Erythroblast (primary cell): ENCODE measurements around the gene GPR31.
"Not testable (repeated sequence)": the region's sequence is repeated elsewhere in the genome, so short reads cannot be mapped to it uniquely, and the experiment has no call there.

Experiments used
- DNase-seq, 2 experiments: peaks; one replicate each; lab custom pipeline; 2025; lab: John Stamatoyannopoulos, UW
- GATA1 ChIP-seq: IDR thresholded peaks from 2 replicates; pipeline ENCODE4 v1.6.1; 2011; ENCODE audit warnings: low read depth, mild to moderate bottlenecking, control low read depth, low read length, moderate library complexity
- POLR2A ChIP-seq: IDR thresholded peaks from 2 replicates; pipeline ENCODE4 v1.6.1; 2011; ENCODE audit warnings: mild to moderate bottlenecking, low read length

Gene GPR31

GRCh38 chr6:167157863-167158262 is at the start of gene GPR31:
GPR31 (minus strand) TSS chr6:167157980; CDS start chr6:167157831, 149 bp downstream.
- DNase-seq: no peak
- TF ChIP-seq GATA1 (no peak), POLR2A (no peak)

DNA sequence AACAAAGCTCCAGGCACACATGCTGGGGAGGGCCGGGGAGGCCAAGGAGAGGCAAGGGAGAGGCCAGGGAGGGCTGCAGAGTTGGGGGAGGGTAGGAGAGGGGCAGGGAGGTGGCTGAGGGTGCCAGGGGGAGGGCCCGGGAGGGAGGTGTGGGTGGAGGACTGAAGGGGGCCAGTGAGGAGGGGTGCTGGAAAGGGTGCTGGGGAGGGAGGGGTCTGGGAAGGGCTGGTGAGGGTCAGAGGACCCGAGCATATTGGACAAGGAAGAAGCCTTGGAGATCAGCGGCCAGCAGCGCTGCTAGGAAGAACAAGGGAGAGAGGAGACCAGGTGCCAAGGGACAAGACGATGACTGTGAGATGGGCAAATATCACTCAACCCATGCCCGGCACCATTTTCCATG is 49.7 kb upstream of the GPR31 start:
- TF ChIP-seq GATA1 (no peak), POLR2A (no peak)
- DNase-seq: no peak

DNA sequence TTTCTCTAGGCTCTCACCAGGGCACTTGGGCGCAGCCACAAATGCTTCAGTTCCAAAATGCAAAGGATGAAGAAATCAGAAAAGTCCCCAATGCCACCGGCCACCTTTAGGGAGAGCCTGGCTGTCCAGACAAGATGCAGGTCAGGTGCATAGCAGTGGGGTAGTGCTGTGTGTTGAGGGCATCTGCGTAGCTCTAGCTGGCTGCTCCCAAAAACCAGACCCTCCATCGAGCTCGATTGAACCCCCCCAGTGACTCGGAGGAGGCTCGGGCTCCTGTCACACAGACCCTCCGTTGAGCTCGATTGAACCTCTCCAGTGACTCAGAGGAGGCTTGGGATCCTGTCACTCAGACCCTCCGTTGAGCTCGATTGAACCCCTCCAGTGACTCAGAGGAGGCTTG is 47.5 kb upstream of the GPR31 start:
- not testable (repeated sequence) for DNase-seq

DNA sequence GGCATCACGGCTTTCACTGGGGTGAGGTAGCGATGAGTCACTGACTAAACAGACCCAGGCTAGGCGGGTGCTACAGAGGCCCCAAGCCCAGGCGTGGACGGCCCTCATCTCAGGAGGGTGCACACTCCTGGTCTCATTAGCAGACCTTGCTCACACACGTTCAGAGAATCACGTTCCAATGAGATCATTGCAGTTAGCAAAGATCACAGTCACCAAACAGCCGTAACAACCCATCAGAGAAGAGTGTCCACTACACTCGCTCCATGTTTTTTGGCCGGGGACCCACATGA is 46.2 kb upstream of the GPR31 start:
- DNase-seq: not testable (repeated sequence)

DNA sequence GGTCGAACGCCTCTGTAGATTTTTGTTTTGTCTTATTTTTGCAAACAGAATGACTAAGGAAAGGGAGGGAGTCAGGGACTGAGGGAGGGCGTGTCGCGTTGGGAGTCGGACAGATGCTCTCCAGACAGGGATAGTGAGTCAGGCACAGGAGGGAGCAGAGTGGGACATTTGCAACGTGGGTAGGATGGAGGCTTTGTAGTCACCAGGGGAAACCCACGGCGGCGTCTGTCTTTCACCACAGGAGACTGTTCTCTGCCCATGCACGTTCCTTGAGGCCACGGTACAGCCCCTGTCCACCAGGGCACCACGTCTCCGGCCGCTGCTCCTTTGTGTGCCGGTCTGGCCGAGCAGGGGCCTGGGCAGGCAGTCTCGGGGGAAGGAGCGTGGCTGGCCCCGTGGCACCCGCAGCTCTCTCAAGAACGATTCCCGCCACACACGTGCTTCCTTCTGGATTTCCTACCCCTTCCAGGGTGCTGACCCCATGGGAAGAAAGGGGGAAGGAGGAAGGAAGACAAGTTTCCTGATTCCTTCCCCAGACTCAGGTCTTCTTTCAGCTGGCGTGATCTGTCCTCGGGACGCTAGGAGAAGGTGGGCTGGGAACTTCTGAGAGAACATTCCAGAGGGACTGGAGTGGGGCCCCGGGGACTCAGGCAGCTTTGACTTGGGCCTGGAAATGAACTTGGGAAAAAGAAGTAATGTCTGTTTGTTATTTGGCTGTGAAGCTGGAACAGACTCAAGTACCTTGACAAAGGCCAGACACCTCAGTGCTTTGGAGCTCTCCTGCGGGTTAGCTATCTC is 45.7 kb upstream of the GPR31 start:
- DNase-seq: not testable (repeated sequence)

DNA sequence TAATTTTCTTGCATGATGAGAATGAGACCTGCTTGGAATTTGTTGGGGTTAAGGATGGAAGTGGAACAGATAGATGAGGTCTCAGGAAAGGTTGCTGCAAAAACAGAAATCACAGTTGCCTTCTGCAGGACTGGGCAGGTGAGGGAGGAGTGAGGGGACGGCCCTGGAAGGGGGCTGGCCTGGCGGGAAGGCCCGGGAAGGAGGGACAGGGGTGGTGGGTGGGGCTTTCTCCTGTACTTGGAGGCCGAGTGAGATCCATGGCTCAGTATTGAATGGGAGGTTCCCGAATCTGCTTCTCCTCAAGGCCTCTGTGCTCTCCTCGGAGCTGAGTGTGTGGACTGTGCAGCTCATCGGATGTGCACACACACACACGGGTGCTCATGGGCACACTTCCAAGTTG is 44.8 kb upstream of the GPR31 start:
- not testable (repeated sequence) for DNase-seq

GRCh38 chr6:167200806-167201205 is 43.0 kb upstream of the GPR31 start:
- DNase-seq: no peak
- TF ChIP-seq GATA1: no peak
- no peak for TF ChIP-seq POLR2A

DNA sequence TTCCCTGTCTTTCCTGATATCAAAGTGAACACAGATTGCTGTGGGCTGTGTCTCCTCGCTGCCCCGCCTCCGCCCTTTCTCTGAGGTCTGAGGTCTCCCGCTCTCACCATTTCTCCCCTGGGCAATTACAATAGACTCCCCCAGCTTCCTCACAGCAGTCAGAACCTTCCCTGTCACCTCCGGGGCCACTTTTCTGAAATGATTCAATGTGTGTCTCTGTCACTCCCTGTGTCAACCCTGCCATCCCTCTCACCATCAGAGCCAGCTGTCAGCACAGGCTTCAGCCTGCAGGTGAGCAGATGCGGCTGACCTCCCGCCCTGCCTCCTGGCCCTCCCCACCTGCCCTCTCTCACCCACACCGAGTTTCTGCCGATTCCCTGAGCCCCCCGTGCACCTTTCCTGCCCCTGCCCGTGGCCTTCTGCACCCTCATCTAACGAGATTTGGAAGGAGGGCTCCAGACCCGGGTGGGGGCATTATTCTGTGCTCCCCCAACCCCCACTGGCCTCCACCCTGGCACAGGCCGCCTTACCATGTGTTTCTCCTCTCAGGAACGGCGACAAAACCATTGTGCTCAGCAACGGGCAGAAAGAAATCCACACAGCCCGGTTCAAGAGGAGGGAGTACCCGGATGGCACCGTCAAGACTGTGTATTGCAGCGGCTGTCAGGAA is 38.3 kb upstream of the GPR31 start:
- not testable (repeated sequence) for DNase-seq

GRCh38 chr6:167193515-167194125 is 35.8 kb upstream of the GPR31 start:
- not testable (repeated sequence) for DNase-seq

DNA sequence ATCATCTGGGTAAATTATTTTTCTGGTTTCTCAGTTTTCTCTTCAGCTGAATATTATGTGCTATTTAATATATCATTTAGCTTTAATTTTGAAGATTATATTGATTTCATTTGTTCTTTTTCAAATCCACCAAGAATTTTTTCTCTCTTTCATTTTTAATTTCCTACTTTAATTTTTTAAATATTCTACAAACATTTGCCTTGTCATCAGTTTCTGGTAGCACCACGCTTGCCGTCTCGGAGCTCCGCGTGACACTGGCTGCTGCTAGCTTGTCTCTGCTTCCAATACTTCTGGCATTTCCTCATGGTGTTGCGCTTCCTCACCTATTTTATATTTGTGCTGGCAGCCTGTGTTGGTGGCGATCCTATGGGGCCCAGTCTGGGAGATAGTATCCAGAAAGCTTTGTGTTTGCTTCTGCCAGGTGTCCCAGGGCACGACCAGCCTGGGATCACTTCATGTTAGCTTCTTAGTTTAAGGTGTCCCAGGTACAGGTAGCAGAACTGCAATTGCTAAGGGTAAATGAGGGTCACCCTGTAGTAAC is 33.3 kb upstream of the GPR31 start:
- not testable (repeated sequence) for DNase-seq

DNA sequence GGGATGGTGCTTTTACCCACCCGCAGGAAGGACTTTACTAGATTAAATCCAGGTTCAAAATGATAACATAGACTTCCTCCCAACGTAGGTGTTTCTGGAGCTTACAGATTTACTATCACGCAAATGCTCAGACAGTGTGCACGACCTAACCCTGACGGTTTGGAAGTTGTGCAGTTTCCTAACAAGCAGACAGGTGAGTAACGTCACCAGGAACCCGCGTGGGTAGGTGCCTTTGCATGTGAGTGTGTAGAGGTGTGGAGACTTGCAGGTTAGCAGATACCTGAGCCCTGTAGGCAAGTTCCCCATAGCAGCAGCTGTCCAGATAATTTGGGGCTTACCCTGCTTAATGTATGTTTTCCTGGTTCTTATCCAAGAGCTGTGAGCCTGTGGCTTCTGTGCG is 29.5 kb upstream of the GPR31 start:
- DNase-seq: not testable (repeated sequence)

DNA sequence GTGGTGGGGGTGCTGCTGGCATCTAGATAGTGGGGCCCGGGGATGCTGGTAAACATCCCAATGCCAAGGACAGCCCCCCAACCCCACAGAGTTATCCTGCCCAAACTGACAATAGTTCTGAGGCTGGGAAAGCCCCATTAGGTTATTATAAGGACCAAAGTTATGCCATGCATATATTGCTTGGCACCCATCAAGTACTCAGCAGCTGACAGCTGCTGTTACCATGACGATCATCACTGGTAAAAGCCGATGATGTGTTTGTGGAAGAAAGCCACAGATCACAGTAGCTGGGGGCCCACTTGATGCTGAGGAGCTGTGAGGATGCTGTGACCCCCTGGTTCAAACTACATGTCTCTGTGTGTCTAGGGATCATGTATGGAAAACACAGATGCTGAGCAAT is 27.3 kb upstream of the GPR31 start:
- DNase-seq: not testable (repeated sequence)

DNA sequence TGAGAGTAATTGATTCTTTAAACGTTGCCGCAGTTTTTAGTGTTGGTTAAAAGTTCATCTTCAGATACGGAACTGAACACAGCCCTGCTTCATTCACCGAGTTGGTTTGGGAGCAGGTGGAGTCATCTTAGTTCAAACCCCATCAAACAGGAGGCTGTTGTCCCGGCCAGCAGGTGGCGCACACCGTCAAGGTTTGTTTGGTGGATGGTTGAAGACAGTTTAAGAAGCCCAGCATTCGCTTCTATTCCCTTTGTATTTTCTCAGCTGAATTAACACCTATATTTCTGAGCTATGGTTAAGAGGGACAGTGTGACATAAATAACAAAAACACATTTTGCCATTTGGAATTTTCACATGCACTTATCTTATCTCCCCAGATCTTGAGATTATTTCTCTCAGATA is 25.1 kb upstream of the GPR31 start:
- DNase-seq: not testable (repeated sequence)

DNA sequence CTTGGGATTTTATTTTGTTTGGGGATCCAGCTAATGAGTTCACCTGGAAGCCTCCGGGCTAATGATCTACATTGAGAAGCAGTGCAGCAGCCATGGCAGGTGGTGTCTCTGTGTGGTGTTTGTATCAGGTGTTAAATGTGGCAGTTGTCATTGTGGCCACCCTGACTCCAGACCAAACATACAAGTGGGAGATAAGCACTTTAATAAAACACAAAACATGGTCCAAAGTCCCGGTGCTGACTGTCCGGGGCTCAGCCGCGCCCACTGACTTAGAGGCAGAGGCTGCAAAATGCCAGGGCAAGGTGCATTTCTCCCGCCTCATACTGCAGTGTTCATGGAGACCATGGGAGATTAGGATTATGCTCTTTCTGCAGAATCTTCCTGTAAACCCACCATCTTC is 23.6 kb upstream of the GPR31 start:
- not testable (repeated sequence) for DNase-seq

DNA sequence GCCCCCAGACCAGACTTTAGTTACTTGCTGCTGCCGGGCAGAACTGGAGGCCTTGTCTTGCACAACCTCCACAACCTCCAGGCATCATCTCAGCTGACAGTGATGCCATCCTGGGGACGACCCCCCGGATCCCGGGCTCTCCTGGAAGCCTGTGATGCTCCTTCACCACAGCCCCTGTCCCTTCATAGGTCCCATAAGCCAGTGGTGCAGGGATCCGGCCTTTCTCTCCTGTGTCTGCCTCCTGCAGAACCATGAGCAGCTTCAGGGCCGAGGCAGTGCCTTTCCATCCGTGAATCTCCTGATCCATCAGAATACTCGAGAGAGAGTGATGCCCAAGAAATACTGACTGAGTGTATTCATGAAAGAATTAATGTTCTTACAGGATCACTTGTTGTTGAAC is 22.3 kb upstream of the GPR31 start:
- DNase-seq: not testable (repeated sequence)

DNA sequence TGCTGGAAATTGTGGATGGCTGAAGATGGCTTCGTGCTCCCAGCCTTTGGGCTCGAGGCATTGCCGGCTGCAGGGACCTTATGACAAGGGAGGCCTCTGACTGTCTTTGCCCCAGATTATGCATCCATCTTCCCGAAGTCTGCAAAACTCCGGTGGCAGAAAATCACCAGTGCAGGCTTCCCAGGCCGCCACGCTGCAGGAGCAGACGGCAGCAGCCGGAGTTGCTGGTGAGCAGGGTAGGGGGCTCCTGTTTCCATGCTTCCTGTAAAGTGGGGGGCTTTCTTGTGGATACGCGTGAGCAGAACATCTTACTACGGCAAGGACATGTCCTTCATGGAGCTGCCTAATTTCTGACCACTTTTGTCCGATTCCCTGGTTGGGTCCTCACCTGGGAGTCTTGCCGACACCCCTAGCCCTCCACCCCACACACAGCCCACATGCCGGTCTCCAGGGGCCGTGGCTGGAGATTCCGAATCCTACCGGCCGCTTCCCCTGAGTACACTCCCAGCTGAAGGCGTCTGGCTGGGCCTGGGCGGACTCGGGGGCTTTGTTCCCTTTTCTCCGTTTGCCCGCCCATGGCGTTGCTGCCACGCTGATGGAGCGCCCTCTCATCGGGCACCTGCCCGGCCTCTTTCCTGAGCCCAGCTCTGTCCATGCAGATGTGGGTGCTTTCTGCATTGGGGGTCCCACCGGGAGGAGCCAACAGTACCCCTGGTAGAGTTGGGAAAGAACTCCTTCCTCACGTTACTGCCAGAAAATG is 21.3 kb upstream of the GPR31 start:
- not testable (repeated sequence) for DNase-seq

DNA sequence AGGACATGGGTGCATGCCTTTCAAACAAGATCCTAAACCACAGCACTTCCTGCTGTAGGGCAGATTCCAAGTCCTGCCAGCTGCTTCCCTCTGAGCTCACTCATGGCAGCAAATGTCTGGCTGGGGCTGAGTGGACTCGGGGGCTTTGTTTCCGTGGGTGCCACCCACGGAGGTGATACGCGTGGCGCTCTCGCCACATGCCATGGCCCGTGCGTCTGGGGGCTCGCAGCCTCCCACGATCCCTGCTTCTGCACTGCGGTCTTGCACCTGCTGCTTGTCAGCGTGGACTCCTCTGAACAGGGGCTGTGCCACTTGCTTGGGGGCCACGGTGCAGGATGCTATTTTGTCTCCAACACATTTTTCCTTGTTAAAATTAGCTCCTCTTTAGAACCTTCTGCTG is 19.5 kb upstream of the GPR31 start:
- not testable (repeated sequence) for DNase-seq

DNA sequence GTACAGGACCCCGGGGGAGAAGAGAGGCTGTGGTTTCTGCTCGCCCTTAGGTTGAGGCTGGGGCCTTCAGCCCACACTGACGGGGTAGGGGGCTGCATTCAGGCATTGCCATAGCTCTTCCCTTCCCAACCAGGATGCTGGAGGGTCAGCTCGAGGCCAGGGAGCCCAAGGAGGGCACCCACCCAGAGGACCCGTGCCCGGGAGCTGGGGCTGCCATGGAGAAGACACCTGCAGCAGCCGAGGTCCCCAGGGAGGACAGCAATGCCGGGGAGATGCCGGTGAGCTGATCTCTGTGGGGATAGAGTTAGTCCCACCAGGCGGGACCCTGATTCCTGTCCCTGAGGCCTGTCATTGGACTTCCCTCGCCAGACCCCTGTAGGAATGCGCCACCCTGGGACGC is 14.2 kb upstream of the GPR31 start:
- not testable (repeated sequence) for DNase-seq

DNA sequence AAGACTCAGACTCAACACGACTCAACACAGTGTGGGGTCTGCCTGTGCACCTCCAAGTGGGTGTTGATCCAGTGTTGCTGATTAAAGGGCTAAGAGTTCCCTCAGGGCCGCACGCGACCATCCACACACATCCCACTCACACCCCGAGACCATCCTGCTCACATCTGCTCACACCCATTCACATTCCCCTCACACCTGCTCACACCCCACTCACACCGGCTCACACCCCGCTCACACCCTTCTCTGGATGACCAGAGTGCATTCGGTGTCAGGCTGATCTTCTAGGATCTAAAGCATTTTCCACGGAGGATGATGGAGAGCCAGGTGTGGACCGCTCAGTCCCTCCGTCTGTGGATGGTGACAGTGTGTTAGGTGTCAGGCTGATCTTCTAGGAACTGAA is 13.5 kb upstream of the GPR31 start:
- not testable (repeated sequence) for DNase-seq

DNA sequence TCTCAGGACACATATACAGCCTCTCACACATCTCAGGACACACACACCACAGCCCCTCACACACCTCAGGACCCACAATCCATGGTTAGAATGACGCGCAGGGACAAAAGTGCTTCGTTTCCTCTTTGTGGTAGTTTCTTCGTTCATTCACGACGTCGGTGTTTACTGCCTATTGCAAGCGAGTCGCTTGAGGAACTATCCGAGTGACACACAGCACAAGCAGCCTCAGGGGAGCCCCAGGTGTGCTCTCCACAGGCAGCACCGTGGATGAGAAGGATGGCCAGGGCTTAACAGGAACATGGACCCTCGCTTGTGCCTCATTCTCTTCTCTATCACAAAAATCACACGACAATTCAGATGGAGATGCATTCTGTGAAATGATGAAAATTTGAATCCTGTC is 12.1 kb upstream of the GPR31 start:
- not testable (repeated sequence) for DNase-seq

DNA sequence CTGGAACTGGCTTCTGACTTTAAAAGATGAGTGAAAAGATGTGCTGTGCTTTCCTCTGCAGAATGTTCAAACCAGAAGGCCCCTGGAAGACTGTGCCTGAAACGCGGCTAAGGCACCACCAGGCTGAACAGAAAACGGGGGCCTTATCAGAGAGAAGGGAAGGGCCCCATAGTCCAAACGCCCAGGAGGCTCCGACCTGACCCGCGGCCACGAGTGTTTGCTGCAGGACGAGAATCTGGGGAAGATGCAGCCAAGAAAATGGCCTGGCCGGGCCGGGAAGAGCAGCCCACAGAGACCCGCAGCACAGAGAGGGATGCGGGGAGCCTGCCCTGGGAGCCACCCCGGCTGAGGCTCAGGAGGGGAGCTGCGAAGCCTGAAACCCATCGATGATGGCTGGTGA is 10.5 kb upstream of the GPR31 start:
- not testable (repeated sequence) for DNase-seq
